Measurements from ENCODE around the gene CABP2.
"Not testable (repeated sequence)": the region's sequence is repeated elsewhere in the genome, so short reads cannot be mapped to it uniquely, and the experiment has no call there.

The CABP2 gene

GRCh38 chr11:67514116-67514515 is 9.1 kb downstream of the CABP2 start:
- ATAC-seq, result no peak
- no peak for TF ChIP-seq BACH2 (CRISPR knock-in tag; IDR thresholded peaks at IDR 0.05; ENCODE audit: borderline replicate concordance)
- TF ChIP-seq OSR1 (CRISPR knock-in tag; IDR thresholded peaks at IDR 0.05), result no peak
- TF ChIP-seq, protein P1, sequence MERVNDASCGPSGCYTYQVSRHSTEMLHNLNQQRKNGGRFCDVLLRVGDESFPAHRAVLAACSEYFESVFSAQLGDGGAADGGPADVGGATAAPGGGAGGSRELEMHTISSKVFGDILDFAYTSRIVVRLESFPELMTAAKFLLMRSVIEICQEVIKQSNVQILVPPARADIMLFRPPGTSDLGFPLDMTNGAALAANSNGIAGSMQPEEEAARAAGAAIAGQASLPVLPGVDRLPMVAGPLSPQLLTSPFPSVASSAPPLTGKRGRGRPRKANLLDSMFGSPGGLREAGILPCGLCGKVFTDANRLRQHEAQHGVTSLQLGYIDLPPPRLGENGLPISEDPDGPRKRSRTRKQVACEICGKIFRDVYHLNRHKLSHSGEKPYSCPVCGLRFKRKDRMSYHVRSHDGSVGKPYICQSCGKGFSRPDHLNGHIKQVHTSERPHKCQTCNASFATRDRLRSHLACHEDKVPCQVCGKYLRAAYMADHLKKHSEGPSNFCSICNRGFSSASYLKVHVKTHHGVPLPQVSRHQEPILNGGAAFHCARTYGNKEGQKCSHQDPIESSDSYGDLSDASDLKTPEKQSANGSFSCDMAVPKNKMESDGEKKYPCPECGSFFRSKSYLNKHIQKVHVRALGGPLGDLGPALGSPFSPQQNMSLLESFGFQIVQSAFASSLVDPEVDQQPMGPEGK (CRISPR knock-in tag; IDR thresholded peaks at IDR 0.05; ENCODE audit: borderline replicate concordance), result no peak
- no peak for TF ChIP-seq TSHZ2 (CRISPR knock-in tag; IDR thresholded peaks at IDR 0.05)
- TF ChIP-seq TOX (CRISPR knock-in tag; IDR thresholded peaks at IDR 0.05; ENCODE audit: borderline replicate concordance), result no peak
- no peak for TF ChIP-seq ISL1 (CRISPR knock-in tag; IDR thresholded peaks at IDR 0.05)
- TF ChIP-seq TCF4 (CRISPR knock-in tag; IDR thresholded peaks at IDR 0.05; ENCODE audit: borderline replicate concordance), result no peak
- no peak for TF ChIP-seq ZC3H10 (CRISPR knock-in tag; IDR thresholded peaks at IDR 0.05)
- no peak for TF ChIP-seq GLIS3 (CRISPR knock-in tag; IDR thresholded peaks at IDR 0.05)
- TF ChIP-seq, protein P2, sequence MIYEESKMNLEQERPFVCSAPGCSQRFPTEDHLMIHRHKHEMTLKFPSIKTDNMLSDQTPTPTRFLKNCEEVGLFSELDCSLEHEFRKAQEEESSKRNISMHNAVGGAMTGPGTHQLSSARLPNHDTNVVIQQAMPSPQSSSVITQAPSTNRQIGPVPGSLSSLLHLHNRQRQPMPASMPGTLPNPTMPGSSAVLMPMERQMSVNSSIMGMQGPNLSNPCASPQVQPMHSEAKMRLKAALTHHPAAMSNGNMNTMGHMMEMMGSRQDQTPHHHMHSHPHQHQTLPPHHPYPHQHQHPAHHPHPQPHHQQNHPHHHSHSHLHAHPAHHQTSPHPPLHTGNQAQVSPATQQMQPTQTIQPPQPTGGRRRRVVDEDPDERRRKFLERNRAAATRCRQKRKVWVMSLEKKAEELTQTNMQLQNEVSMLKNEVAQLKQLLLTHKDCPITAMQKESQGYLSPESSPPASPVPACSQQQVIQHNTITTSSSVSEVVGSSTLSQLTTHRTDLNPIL (CRISPR knock-in tag; IDR thresholded peaks at IDR 0.05; ENCODE audit: low read depth), result no peak
- no peak for TF ChIP-seq ARNTL (CRISPR knock-in tag; IDR thresholded peaks at IDR 0.05; ENCODE audit: borderline replicate concordance, low read depth)

DNA sequence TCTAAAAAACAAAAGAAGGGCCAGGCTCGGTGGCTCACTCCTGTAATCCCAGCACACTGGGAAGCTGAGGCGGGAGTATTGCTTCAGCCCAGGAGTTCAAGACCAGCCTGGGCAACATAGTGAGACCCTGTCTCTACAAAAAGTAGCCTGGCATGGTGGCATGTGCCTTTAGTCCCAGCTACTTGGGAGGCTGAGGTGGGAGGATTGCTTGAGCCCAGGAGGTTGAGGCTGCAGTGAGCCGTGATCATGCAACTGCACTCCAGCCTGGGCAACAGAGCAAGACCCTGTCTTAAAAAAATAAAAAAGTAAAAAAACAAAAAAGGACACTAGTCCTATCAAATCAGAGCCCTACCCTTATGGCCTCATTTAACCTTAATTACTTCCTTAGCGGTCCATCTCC is 11.7 kb downstream of the CABP2 start:
- not testable (repeated sequence) for ATAC-seq

GRCh38 chr11:67510023-67510345 is 13.3 kb downstream of the CABP2 start:
- ATAC-seq, result no peak

More at GRCh38 chr11:67510023-67510345, 13.3 kb downstream of the CABP2 start:
- TF ChIP-seq ZNF70 (CRISPR knock-in tag; IDR thresholded peaks at IDR 0.05), result no peak
- TF ChIP-seq, protein P2 (CRISPR knock-in tag; IDR thresholded peaks at IDR 0.05; ENCODE audit: low read depth), result no peak
- TF ChIP-seq TCF4 (CRISPR knock-in tag; IDR thresholded peaks at IDR 0.05; ENCODE audit: borderline replicate concordance), result no peak
- TF ChIP-seq ZFP30 (CRISPR knock-in tag; IDR thresholded peaks at IDR 0.05), result no peak
- TF ChIP-seq TSHZ2 (CRISPR knock-in tag; IDR thresholded peaks at IDR 0.05), result no peak
- TF ChIP-seq ISL1 (CRISPR knock-in tag; IDR thresholded peaks at IDR 0.05), result no peak
- no peak for TF ChIP-seq ZNF565 (CRISPR knock-in tag; conservative IDR thresholded peaks at IDR 0.05; ENCODE audit: low read depth)
- TF ChIP-seq ESRRG (CRISPR knock-in tag; IDR thresholded peaks at IDR 0.05), result no peak
- TF ChIP-seq ZC3H10 (CRISPR knock-in tag; IDR thresholded peaks at IDR 0.05), result no peak
